H7 (cell line): ENCODE measurements around the gene OBSCN. TPM values are rescaled to one million over a fixed set of nuclear protein-coding genes. Genes with fewer than 3 reads are reported as not detected.

Source experiments
- DNase-seq: peaks from one replicate; pipeline ENCODE4 v3.0.0; 2012
- H3K27me3 ChIP-seq: 2 replicates; pipeline ENCODE4 v1.6.0; 2011; ENCODE audit warnings: mild to moderate bottlenecking, low read length; ENCODE audit not compliant: control insufficient read depth, insufficient read depth
- H3K36me3 ChIP-seq: replicated peaks from 2 replicates; pipeline ENCODE4 v1.5.1; 2011; ENCODE audit warnings: low read length; ENCODE audit not compliant: control insufficient read depth, insufficient read depth
- H3K4me3 ChIP-seq: 2 replicates; pipeline ENCODE4 v1.5.1; 2011; ENCODE audit warnings: low read depth, mild to moderate bottlenecking, control low read depth, low read length, moderate library complexity; ENCODE audit not compliant: insufficient read depth
- total RNA-seq: library from RNA; depleted of rRNA; stranded (reverse); fragments of >200 nt; shearing (Covaris generic); gene quantifications from 2 replicates; pipeline ENCODE4 v1.2.3, GENCODE V29; 2014

OBSCN gene
- total RNA-seq, 1 experiment from 2014 or later: 18.9 TPM

- Histone ChIP-seq H3K36me3 (peaks cover 2% of the 10 kb centered on the region; the same call in 1 of the 2 replicates), H3K27me3 (no peaks in the 10 kb centered on the region), H3K4me3 (no peak overlapping the region)
- DNase-seq: peak; percentile 61
Measured at GRCh38 chr1:228315945-228316588, 108.2 kb downstream of the OBSCN start.

DNA sequence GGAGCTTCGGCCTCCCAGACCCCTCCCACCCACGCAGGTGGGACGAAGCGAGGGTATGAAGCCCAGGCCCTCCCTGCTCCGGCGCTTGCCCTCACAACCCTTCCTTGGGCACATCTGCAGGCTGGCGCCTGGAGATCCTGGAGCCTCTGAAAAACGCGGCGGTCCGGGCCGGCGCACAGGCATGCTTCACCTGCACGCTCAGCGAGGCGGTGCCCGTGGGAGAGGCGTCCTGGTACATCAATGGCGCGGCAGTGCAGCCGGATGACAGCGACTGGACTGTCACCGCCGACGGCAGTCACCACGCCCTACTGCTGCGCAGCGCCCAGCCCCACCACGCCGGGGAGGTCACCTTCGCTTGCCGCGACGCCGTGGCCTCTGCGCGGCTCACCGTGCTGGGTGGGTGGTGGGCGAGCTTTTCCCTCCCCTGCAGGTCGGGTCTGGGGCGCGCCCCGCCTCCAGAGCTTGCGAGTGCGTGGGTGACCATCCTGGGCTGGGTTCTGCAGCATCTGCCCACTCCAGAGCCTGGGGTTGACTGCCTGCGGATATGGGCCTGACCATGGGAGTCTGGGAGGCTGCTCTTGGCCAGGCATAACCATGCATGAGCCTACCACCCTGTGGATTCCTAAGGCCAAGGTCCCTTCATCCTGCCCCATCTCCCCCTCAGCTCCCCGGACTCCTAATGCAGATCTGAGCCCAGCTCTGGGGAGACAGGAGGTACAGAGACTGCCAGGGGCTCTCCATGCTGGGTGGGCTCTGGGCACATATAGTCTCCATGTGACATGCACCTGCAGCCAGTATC, 108.9 kb downstream of the OBSCN start:
- H3K36me3 ChIP-seq: peaks cover 2% of the 10 kb centered on the region; the same call in 1 of the 2 replicates
- no peak overlapping the region for H3K4me3 ChIP-seq
- no peak for DNase-seq
- no peaks in the 10 kb centered on the region for H3K27me3 ChIP-seq

DNA sequence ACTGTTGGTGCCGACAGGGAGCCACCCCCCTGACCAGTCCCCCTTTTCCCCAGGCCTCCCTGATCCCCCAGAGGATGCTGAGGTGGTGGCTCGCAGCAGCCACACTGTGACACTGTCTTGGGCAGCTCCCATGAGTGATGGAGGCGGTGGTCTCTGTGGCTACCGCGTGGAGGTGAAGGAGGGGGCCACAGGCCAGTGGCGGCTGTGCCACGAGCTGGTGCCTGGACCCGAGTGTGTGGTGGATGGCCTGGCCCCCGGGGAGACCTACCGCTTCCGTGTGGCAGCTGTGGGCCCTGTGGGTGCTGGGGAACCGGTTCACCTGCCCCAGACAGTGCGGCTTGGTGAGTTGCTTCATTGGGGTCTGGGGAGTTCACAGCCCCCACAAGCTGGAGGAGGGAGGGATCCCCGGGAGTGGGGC, 109.6 kb downstream of the OBSCN start:
- peaks cover 2% of the 10 kb centered on the region; the same call in 1 of the 2 replicates for H3K36me3 ChIP-seq
- H3K27me3 ChIP-seq: no peaks in the 10 kb centered on the region
- H3K4me3 ChIP-seq: no peak overlapping the region
- DNase-seq: no peak

- DNase-seq: no peak
- Histone ChIP-seq H3K27me3 (no peaks in the 10 kb centered on the region), H3K4me3 (no peak overlapping the region), H3K36me3 (peaks cover 2% of the 10 kb centered on the region; the same call in 1 of the 2 replicates)
Measured at GRCh38 chr1:228317891-228318810, 110.3 kb downstream of the OBSCN start.

DNA sequence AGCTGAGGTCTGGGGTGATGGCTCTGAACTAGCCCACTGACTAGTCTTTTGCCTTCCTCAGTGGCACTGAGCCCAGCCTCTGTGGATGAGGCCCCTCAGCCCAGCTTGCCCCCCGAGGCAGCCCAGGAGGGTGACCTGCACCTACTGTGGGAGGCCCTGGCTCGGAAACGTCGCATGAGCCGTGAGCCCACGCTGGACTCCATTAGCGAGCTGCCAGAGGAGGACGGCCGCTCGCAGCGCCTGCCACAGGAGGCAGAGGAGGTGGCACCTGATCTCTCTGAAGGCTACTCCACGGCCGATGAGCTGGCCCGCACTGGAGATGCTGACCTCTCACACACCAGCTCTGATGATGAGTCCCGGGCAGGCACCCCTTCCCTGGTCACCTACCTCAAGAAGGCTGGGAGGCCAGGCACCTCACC, 111.0 kb downstream of the OBSCN start:
- Histone ChIP-seq H3K27me3 (no peaks in the 10 kb centered on the region), H3K4me3 (no peak overlapping the region), H3K36me3 (peaks cover 2% of the 10 kb centered on the region; the same call in 1 of the 2 replicates)
- DNase-seq: no peak

DNA sequence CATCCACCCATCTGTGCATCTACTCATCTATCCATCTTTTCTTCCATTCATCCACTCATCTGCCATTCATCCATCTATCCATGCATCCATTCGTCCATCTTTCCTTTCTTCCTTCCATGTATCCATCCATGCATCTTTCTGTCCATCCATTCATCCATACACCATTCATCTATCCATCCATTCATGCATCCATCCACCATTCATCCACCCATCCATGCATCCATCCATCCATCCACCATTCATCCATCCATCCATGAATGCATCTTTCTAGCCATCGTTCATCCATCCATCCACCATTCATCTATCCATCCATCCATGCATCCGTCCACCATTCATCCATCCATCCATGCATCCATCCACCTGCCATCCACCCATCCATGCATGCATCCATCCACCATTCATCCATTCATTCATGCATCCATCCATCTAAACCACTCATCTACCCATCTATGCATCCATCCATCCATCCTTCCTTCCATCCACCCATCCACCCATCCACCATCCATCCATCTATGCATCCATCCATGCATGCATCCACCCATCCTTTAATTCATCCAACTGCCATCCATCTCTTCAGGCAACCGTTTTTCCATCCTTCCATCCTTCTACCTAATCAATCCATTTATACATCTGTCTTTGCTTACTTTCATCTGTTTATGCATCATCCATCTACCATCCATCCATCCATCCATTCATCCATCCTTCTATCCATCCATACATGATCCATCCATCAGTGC, 111.7 kb downstream of the OBSCN start:
- DNase-seq: no peak
- H3K4me3 ChIP-seq: no peak overlapping the region
- H3K27me3 ChIP-seq: no peaks in the 10 kb centered on the region
- H3K36me3 ChIP-seq: peaks cover 2% of the 10 kb centered on the region; the same call in 1 of the 2 replicates

- no peak overlapping the region for H3K4me3 ChIP-seq
- DNase-seq: no peak
- H3K27me3 ChIP-seq: no peaks in the 10 kb centered on the region
- peaks cover 2% of the 10 kb centered on the region; the same call in 1 of the 2 replicates for H3K36me3 ChIP-seq
Measured at GRCh38 chr1:228320394-228320793, 112.5 kb downstream of the OBSCN start.

DNA sequence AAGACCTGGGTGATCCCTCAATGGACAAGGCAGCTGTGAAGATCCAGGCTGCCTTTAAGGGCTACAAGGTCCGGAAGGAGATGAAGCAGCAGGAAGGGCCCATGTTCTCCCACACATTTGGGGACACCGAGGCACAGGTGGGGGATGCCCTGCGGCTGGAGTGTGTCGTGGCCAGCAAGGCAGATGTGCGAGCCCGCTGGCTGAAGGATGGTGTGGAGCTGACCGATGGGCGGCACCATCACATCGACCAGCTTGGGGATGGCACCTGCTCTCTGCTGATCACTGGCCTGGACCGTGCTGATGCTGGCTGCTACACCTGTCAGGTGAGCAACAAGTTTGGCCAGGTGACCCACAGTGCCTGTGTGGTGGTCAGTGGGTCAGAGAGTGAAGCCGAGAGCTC, 113.6 kb downstream of the OBSCN start:
- Histone ChIP-seq H3K27me3 (no peaks in the 10 kb centered on the region), H3K4me3 (no peak overlapping the region), H3K36me3 (peaks cover 2% of the 10 kb centered on the region; the same call in 1 of the 2 replicates)
- no peak for DNase-seq

- DNase-seq: no peak
- Histone ChIP-seq H3K27me3 (no peaks in the 10 kb centered on the region), H3K4me3 (no peak overlapping the region), H3K36me3 (peaks cover 2% of the 10 kb centered on the region; the same call in 1 of the 2 replicates)
Measured at GRCh38 chr1:228321895-228322294, 114.1 kb downstream of the OBSCN start.

GRCh38 chr1:228323401-228323800, 115.6 kb downstream of the OBSCN start:
- H3K36me3 ChIP-seq: peaks cover 2% of the 10 kb centered on the region; the same call in 1 of the 2 replicates
- DNase-seq: no peak
- no peak overlapping the region for H3K4me3 ChIP-seq
- H3K27me3 ChIP-seq: no peaks in the 10 kb centered on the region

- DNase-seq: no peak
- Histone ChIP-seq H3K27me3 (no peaks in the 10 kb centered on the region), H3K4me3 (no peak overlapping the region), H3K36me3 (no peaks in the 10 kb centered on the region; the same call in 1 of the 2 replicates)
Measured at GRCh38 chr1:228325267-228325666, 117.4 kb downstream of the OBSCN start.

DNA sequence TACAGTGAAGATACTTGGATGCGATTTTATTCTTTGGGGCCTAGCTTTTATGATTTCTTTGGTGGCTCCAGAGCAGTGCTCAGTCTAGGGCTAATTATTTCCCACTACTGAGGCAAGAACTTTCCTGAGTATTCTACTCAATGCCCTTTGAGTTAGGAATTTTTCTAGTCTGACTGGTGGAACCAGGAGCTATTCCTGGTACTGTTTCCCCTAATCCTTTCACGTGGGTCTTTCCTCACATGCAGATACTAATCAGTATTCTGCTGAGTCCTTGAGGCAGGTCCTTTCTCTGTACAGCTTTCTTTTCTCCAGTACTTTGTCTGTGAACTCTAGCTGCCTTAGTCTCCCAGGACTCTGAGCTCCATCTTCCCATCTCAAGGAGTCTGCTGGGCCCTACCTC, 122.0 kb downstream of the OBSCN start:
- no peak for DNase-seq

GRCh38 chr1:228332797-228333738, 125.2 kb downstream of the OBSCN start:
- no peak for DNase-seq
- Histone ChIP-seq H3K4me3 (no peak overlapping the region), H3K36me3 (no peaks in the 10 kb centered on the region), H3K27me3 (no peaks in the 10 kb centered on the region)

More for the DNA sequence above, 122.0 kb downstream of the OBSCN start:
- Histone ChIP-seq H3K36me3 (no peaks in the 10 kb centered on the region), H3K4me3 (no peak overlapping the region), H3K27me3 (no peaks in the 10 kb centered on the region)
